Activated T-cell treated with anti-CD3 and anti-CD28 coated beads for 48 hours (primary cell): ENCODE results near the gene IGF1R.

Experiments
- DNase-seq: peaks from one replicate; pipeline ENCODE4 v3.0.0-alpha.2; 2020; ENCODE audit warnings: low read depth

IGF1R gene

DNA sequence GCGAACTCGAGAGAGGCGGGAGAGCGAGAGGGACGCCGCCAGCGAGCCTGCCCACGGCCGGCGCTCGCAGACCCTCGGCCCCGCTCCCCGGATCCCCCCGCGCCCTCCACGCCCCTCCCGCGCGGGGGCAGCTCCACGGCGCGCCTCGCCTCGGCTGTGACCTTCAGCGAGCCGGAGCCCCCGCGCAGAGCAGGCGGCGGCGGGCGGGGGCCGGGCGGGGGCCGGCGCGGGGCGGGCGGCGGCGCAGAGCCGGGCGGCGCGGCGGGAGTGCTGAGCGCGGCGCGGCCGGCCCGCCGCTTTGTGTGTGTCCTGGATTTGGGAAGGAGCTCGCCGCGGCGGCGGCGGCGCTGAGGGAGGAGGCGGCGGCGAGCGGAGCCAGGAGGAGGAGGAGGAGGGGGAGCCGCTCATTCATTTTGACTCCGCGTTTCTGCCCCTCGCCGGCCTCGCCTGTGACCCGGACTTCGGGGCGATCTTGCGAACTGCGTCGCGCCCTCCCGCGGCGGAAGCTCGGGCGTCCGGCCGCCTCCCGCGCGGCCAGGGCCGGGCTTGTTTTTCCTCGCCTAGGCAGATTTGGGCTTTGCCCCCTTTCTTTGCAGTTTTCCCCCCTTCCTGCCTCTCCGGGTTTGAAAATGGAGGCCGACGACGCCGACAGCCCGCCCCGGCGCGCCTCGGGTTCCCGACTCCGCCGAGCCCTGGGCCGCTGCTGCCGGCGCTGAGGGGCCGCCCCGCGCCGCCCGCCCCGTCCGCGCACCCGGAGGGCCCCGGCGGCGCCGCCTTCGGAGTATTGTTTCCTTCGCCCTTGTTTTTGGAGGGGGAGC, 524 bp downstream of the IGF1R start:
- DNase-seq: peak; percentile 27

DNA sequence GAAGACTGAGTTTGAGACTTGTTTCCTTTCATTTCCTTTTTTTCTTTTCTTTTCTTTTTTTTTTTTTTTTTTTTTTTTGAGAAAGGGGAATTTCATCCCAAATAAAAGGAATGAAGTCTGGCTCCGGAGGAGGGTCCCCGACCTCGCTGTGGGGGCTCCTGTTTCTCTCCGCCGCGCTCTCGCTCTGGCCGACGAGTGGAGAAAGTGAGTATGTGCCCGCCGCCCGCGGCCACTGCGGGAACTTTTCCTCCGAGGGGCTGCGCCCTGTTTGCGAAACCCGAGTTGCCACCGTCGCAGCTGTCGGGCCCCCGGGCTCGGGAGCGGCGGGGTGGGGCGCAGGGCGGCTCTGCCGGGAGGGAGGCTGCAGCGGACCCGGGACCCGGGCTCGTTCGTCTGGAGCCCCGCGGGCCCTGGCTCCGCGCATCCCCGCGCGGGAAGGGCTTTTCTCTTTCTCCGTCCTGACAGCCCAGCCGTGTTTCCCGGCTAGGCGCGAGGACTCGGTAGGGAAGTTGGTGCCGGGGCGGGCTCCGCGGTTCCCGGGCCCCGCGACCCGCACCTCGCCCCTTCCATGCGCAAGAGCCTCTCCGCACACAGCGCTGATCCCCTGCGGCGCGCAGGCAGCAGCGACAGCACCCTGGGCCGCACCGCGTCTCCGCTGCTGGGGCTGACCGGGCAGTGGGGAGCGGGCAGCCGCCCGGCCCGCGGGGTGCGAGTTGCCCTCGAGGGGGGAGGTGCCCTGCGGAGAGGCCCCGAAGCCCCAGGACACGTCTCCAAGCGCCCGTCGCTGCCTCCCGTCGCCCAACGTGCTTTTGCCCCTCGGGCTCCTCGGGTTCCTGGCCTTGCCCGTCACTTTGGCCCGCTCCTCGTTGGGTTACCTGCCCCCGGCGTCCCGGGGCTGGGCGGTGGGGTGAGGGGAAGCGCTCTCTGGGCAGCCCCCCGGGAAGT, 1.4 kb downstream of the IGF1R start:
- DNase-seq: peak; percentile 38

DNA sequence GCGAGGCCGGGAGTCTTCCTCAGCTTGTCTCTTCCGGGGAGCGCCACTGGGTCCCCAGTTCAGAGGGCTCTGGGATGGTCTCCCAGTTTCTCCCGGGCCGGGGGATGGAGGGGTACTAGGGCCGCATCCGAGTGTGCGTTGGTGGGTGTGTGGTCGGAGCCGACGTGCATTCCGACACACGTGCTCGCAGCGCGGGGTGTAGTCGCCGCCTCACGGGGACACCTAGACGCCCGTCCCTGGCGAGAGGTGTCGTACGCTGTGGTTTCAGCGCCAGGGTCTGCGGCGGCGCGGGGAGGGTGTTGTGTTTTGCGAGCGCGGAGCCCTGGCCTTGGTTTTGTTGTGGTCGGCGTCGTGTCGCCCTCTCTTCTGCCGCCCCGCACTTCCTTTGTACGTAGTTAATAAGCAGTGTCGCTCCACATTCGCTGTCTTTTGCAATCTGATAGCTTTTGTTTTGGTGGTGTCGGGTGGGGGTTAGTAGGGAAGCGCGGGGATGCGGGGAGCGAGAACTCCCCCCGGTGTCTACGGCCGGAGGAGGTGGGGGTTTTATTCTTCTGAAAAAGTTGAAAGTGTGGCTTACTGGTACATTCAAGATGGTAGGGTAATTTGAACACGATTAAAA, 2.2 kb downstream of the IGF1R start:
- peak; percentile 32 for DNase-seq

DNA sequence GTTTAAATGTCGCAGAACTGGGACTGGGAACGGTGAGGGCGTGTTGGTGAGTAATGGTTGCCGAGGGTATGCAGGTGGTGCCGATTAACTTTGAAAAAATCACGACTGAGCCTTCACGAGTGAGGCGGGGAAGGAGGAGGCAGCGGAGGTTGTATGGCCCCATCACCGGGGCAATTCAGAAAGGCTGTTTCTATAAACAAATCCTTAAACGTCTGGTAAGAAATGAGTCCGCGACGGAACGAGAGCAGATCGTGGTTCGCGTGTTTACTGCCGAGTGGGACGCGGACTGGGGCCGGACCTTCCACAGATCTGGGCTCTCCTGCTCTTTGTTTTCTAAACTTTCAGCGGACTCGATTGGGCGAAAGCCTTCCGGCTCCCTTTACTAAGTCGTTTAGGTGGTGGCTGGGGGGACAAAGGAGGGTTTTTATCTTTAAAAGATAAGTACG, 2.7 kb downstream of the IGF1R start:
- no peak for DNase-seq

DNA sequence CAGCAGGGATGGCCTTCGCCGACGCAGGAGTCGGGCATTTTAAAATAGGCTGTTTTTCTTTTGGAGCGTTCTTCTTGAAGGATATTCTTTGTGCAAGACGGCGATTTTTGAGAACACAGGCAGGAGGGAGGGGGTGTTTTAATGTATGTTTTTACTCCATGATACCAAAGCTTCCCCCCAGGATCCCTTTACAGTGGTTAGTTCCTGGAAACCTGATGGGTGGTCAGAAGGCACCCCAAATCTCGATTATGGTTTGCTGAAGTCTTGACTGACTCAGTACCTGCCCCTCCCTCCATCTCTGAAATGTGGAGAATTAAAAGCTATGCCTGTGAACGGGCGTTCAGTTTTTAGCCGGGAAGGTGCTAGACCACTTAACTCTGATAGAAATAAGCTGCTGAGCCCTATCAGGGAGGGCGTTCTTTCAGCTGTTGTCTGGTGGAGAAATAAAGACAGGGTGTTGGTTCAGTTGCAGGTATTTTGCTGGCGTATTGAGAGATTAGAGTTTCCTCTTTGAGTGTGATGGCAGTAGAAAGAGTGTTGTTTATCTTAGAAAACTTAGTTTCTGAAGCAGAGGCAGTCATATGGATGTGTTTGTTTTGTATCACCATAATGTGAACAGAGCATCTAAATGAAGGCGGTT, 3.4 kb downstream of the IGF1R start:
- DNase-seq: no peak

DNA sequence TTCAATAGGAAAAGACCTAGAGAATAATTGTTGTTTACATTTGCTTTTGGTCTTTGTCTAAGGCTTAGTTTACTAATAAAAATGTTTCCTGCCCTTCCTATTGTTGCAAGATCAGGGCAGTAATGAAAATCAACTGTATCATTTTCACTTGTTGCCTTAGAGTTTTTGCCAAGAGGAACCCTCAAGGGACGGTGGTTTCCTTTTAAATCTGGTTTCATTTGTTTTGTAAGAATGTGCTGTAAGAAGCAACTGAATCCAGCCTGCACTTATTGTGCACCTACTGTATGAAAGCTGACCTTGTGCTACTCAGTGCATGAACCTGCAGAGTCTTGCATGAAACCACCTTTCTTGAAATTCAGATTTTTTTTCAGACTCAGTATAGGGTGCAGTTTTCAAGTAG, 5.3 kb downstream of the IGF1R start:
- DNase-seq: no peak

DNA sequence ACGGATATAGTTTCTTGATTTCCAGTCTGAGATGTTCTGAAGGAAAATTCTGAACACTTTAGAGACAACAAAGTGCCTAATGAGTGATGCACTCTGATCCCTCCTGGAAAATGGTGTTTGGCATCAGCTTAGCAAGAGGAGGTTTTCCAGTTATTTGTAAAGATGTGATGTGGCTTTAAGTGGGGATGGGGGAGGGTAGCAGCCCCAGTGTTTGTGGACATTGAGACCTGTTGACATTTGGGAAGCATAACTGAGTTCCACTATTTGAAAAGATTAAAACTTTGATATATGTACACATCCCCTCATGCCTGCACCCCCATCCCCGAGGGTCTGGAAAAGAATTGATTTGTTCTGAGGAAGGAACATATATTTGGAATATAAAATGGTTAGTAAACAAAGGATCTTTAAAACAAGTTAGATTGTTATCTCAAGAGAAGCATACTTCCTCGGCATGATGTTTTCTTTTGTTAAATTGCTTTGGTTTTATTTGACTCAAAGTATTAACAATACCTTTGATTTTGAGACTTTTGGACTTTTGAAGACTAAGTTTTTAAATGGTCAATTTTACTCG, 6.5 kb downstream of the IGF1R start:
- no peak for DNase-seq

DNA sequence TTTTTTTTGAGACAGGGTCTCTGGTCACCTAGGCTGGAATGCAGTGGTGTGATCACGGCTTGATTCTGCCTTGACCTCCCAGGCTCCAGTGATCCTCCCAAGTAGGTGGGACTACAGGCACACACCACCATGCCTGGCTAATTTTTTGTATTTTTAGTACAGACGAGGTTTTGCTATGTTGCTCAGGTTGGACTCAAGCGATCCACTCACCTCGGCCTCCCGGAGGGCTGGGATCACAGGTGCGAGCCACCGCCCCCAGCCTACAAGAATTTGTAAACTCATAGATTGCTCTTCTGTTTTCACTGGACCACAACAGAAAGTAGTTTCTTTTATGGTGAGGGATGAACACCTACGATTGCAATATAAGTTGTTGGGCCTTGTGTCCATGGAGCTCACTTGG, 7.4 kb downstream of the IGF1R start:
- DNase-seq: no peak

DNA sequence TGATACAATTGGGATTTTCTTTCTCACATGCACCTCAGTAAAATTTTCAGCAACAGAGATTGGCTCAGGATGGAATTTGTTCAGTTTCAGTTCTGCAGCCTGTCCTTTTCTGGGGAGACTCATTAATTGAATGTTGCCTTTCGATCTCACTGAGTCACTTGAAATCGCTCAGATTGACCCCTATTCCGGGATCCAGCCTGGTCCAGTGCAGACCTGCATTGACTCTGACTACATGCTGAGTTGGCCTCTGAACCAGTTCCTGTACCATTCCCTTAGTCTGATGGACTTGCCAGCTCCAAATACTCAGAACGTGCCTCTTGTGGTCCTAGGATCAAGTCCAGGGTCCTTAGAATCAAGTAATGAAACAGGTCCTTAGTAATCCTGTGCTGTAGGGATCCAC, 9.4 kb downstream of the IGF1R start:
- DNase-seq: no peak

DNA sequence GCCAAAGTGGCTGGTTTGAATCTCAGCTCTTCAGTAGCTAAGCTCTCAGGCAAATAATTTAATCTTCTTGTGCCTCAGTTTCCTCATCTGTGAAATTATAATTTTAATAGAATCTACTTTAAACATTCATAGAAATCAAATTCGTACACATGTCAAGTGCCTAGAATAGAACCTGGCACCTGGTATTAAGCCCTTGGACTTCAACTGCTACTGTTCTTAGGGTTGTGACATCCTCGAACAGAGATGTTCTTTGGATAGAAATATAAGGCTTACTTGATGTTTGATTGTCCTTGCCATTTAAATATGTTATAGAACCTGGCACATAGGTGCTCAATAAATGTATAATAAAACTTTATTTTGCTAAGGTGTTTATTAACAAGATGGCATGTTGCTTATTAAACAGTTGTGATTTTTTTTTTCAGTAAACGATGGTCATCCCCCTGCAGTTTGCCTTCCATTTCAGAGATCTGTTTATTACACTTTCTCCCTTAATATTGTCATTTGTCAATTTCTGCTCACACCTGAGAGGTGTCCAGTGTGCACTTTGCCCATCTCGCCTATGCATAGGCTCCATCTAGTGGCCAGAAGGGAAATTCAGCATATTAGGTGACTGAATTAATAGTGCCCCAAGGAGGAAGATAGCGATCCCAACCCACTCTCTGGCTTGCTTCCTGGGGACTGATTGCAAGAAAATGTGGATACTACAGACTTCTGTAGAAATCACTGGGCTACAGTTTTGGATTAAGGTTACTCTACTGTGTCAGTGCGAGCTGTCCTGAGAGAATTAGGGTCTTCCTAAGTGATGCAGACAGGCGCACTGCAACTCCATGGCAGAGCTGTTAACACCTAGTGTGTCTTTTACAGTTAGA, 10.7 kb downstream of the IGF1R start:
- no peak for DNase-seq

DNA sequence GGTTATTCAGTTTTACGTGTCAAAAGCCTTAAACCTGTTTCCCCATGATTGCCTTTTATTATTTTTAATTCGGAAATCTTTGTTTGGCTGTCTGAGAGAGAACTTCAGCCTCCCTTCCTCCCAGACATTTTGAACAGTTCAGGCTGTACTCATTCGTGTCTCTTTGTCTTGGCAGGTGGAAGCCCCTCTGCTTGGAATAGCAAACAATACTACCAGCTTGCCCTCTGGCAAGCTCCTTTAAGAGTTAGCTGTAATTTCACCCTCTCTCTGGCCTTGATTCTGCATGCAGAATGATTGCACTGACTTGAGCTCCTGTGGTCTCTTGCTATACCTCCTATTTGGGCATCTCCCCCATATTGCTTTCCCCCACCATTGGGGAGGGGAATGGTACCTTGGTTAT, 11.7 kb downstream of the IGF1R start:
- no peak for DNase-seq

DNA sequence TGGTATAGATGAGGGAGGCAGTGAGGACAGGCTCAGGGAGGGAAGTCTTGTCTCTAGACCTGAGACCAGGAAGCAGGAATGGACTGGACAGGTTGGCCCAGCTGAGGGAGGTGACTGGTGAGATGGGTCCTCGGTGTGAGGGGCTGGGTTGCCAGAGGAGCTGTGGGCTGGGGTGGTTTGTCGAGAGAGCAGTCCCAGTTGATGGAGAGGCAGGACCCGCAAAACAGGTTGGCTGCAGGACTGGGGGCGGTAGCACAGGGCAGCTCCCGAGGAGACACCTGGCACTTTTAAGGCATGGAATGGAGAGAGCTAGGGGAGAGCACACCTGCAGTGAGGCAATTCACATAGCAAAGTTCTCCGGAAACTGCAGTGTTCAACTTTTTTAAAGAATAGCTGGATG, 14.7 kb downstream of the IGF1R start:
- DNase-seq: no peak

DNA sequence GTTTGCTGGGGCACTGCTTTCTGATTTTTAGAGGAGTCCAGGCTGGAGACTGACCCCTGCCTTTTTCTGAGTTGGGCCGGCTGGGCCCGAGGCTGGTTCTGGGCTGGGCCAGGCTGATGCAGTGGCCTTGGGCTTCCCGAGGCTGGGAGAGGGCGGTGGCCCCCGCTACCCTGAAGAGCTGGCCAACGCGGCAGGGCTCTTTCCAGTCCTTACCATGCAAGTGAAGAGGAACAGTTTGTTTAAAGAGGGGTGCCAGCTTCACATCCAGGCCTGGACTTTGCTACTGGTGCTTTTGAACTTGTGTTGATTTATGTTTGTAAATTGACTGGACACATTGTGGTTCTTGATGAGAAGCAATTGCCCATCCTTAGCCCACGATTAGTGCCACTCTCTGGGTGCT, 15.3 kb downstream of the IGF1R start:
- DNase-seq: no peak

DNA sequence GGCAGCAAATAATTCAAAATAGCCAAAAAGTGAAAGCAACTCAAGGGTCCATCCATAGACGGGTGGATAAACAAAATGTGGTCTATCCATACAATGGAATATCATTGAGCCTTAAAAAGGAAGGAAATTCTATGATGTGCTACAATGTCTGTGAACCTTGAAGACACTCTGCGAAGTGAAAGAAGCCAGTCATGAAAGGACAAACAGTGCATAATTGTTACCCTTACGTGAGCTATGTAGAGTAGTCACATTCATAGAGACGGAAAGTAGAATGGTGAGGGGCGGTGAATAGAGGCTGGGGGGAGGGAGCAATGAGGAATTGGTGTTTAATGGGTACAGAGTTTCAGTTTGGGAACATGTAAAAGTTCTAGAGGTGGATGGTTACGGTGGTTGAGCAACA, 18.1 kb downstream of the IGF1R start:
- DNase-seq: no peak

DNA sequence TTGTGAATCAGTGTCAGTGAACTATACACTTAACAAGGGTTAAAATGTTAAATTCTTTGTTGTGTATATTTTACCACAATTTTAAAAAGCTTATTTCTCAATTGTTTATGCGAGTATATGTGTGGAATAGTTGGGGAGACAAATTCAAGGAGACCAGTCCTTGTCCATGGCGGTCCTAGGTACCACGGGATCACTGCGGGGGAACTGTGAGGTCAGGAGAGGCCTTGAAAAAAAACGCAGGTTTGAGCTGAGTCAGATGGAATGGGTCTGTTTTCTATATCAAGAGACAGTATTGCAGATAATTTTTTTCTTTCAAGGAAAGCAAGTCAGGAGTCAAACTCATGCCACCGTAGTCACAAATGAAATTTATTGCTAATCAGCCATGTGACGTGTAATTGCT, 18.5 kb downstream of the IGF1R start:
- no peak for DNase-seq

DNA sequence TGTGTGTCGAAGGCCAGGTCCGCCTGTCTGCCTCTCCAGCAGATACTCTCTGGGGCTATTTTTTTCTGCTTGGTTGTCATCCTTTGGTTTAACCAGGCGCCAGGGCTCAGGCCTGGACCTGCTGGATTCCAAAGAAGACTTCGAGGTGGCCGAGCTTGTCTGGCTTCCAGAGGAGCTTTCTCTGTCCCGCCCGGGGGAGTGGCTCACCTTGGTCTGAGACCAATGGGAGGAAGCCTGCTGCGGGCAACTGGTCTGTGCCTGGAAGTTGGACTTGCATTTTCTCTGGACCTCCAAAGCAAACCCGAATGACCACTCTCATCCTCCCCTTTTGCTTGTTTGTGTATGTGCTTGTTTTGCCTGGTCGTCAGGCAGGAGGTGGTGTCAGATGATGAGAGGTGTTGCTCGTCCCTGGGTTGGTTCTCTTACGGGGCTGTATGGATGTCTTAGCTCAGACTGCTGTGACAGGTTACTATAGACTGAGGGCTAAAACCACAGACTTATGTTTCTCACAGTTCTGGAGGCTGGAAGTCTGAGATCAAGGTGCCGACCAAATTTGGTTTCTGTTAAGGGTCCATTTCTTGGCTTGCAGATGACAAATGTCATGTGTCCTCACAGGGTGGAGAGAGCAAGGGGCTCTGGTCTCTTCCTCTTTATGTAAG, 19.3 kb downstream of the IGF1R start:
- DNase-seq: no peak

DNA sequence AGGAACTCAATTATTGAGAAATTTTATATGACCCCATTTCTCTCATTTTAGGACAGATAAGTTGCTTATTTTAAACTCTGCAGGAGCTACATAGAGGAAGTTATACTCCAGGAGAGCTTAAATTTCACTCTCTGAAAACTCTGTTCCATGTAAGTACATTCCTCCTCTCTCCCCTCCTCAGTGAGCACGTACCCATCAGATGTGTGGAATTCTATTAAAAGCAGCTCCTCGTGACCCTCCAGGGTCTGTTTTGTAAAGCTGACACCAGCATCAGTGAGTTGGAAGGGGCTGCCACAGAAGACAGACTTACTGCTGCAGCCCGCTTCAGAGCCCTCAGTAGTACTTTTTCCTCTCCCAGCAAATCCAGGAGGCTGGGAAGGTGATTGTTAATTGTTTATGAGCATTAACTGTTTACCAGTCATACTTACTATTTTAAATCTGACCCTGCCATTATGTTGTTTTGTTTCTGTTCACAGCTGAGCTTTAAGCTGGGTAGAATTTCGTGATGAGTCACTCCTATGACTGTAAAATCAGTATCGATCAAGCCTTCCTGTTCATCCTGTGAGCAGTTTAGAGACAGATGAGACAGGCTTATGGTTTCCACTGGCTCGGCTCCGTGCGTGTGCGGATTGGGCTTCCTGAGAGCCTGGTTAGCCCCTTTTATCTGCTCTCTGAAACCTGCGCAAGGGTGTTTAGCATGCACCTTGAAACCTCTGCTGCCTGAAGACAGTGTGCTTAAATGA, 20.4 kb downstream of the IGF1R start:
- peak; percentile 31 for DNase-seq

DNA sequence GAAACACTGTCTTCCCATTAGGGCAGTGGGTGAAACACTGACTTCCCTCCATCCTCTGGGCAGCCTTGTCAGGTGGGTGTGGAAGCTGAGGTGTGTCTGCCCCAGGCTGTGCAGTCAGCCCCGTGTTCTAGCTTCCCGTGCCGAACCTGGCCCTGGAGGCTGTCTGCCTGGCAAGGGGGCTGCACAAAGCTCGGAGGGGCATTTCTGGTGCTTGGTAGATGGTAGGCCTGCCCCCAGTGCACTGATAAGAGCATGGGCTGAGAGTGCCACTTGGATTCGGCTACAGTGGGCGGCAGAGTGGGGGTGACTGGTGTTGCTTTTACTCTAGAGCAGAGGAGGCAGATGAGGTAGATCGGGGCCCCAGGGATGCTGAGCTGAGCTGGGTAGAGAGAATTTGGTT, 21.3 kb downstream of the IGF1R start:
- no peak for DNase-seq
